ENCODE data around the gene OR52L1.

OR52L1 gene

DNA sequence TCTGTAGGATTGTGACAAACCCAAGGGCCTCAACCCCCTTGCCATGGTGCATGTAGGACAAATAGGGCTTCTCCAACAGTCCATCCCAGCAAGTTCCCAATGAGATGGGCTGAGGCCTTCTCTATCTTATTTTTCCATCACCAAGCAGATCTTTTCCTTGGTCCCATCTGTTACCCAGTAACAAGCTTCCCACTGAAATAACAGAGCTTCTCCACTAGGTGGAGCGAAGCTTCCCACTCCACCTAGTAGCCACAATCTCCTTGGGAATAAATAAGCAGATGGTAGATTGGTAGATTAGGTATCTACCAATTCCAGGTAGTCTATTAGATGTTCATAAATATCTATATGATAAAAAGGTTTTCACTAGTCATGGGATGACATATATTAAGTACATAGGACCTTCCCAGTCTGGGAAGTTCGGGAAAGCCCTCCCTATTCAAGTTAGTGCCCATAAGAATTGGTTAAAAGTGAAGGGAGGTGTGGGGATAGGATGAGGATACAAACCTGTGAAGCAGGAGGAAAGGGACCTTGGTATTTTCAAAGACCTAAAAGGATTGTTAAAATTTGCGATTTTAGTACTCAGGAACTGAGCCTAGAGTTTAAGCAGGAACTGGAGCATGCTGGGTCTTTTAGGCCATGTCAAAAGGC, 5.9 kb upstream of the OR52L1 start:
- ChIA-PET POLR2A (no interaction called here), CTCF (interaction anchor here (0.6 to 2.5 kb wide), 11 partner anchors 8 to 370 kb away, joined by 3 to 18 read pairs (median 3); no protein-coding TSS in a partner anchor)
- Histone ChIP-seq H3K4me3 (ENCODE audit: low read depth, low read length) (no peak overlapping the region), H3K4me1 (ENCODE audit: control insufficient read depth, insufficient read depth, low read length) (no peaks in the 10 kb centered on the region), H3K9me3 (ENCODE audit: control insufficient read depth, insufficient read depth, low read depth, low read length) (no peaks in the 10 kb centered on the region), H3K36me3 (ENCODE audit: control insufficient read depth in 2 of 2, insufficient read depth in 1 of 2, low read length in 2 of 2) (no peaks in the 10 kb centered on the region), H3K27ac (ENCODE audit: extremely low read depth, low read depth, low read length) (no peak overlapping the region)
- TF ChIP-seq, protein P1, sequence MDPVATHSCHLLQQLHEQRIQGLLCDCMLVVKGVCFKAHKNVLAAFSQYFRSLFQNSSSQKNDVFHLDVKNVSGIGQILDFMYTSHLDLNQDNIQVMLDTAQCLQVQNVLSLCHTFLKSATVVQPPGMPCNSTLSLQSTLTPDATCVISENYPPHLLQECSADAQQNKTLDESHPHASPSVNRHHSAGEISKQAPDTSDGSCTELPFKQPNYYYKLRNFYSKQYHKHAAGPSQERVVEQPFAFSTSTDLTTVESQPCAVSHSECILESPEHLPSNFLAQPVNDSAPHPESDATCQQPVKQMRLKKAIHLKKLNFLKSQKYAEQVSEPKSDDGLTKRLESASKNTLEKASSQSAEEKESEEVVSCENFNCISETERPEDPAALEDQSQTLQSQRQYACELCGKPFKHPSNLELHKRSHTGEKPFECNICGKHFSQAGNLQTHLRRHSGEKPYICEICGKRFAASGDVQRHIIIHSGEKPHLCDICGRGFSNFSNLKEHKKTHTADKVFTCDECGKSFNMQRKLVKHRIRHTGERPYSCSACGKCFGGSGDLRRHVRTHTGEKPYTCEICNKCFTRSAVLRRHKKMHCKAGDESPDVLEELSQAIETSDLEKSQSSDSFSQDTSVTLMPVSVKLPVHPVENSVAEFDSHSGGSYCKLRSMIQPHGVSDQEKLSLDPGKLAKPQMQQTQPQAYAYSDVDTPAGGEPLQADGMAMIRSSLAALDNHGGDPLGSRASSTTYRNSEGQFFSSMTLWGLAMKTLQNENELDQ (tag by site-specific recombination; IDR thresholded peaks at IDR 0.05; ENCODE audit: low read depth): no peak
- no peak for TF ChIP-seq ZNF544 (tag by site-specific recombination; IDR thresholded peaks at IDR 0.05)
- TF ChIP-seq, protein P2, sequence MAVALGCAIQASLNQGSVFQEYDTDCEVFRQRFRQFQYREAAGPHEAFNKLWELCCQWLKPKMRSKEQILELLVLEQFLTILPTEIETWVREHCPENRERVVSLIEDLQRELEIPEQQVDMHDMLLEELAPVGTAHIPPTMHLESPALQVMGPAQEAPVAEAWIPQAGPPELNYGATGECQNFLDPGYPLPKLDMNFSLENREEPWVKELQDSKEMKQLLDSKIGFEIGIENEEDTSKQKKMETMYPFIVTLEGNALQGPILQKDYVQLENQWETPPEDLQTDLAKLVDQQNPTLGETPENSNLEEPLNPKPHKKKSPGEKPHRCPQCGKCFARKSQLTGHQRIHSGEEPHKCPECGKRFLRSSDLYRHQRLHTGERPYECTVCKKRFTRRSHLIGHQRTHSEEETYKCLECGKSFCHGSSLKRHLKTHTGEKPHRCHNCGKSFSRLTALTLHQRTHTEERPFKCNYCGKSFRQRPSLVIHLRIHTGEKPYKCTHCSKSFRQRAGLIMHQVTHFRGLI (tag by site-specific recombination; IDR thresholded peaks at IDR 0.05): no peak
- TF ChIP-seq ZNF138 (tag by site-specific recombination; IDR thresholded peaks at IDR 0.05; ENCODE audit: borderline replicate concordance): no peak
- TF ChIP-seq RBAK (tag by site-specific recombination; IDR thresholded peaks at IDR 0.05): no peak
- TF ChIP-seq, protein P3, sequence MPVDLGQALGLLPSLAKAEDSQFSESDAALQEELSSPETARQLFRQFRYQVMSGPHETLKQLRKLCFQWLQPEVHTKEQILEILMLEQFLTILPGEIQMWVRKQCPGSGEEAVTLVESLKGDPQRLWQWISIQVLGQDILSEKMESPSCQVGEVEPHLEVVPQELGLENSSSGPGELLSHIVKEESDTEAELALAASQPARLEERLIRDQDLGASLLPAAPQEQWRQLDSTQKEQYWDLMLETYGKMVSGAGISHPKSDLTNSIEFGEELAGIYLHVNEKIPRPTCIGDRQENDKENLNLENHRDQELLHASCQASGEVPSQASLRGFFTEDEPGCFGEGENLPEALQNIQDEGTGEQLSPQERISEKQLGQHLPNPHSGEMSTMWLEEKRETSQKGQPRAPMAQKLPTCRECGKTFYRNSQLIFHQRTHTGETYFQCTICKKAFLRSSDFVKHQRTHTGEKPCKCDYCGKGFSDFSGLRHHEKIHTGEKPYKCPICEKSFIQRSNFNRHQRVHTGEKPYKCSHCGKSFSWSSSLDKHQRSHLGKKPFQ (tag by site-specific recombination; IDR thresholded peaks at IDR 0.05): no peak
- no peak for TF ChIP-seq MZF1 (tag by site-specific recombination; IDR thresholded peaks at IDR 0.05; ENCODE audit: borderline replicate concordance)
- TF ChIP-seq, protein P4, sequence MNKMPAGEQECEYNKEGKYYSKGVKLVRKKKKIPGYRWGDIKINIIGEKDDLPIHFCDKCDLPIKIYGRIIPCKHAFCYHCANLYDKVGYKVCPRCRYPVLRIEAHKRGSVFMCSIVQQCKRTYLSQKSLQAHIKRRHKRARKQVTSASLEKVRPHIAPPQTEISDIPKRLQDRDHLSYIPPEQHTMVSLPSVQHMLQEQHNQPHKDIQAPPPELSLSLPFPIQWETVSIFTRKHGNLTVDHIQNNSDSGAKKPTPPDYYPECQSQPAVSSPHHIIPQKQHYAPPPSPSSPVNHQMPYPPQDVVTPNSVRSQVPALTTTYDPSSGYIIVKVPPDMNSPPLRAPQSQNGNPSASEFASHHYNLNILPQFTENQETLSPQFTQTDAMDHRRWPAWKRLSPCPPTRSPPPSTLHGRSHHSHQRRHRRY (tag by site-specific recombination; IDR thresholded peaks at IDR 0.05): no peak
- no peak for TF ChIP-seq ZNF140 (tag by site-specific recombination; IDR thresholded peaks at IDR 0.05)
- TF ChIP-seq ZNF571 (tag by site-specific recombination; IDR thresholded peaks at IDR 0.05): no peak
- no peak for TF ChIP-seq YY1 (tag by site-specific recombination; IDR thresholded peaks at IDR 0.05)
- no peak for TF ChIP-seq ZNF266 (tag by site-specific recombination; IDR thresholded peaks at IDR 0.05; ENCODE audit: low read depth)
- no peak for TF ChIP-seq GFI1B (tag by site-specific recombination; IDR thresholded peaks at IDR 0.05)
- TF ChIP-seq, protein P5, sequence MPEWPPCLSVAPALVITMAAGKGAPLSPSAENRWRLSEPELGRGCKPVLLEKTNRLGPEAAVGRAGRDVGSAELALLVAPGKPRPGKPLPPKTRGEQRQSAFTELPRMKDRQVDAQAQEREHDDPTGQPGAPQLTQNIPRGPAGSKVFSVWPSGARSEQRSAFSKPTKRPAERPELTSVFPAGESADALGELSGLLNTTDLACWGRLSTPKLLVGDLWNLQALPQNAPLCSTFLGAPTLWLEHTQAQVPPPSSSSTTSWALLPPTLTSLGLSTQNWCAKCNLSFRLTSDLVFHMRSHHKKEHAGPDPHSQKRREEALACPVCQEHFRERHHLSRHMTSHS (tag by site-specific recombination; IDR thresholded peaks at IDR 0.05): no peak
- TF ChIP-seq, protein P6, sequence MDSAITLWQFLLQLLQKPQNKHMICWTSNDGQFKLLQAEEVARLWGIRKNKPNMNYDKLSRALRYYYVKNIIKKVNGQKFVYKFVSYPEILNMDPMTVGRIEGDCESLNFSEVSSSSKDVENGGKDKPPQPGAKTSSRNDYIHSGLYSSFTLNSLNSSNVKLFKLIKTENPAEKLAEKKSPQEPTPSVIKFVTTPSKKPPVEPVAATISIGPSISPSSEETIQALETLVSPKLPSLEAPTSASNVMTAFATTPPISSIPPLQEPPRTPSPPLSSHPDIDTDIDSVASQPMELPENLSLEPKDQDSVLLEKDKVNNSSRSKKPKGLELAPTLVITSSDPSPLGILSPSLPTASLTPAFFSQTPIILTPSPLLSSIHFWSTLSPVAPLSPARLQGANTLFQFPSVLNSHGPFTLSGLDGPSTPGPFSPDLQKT (IDR thresholded peaks at IDR 0.05; ENCODE audit: borderline replicate concordance, low read depth, low read length): no peak
- TF ChIP-seq ZNF548 (tag by site-specific recombination; IDR thresholded peaks at IDR 0.05): no peak
- TF ChIP-seq ZSCAN30 (tag by site-specific recombination; IDR thresholded peaks at IDR 0.05): no peak
- no peak for TF ChIP-seq ZBTB21 (tag by site-specific recombination; IDR thresholded peaks at IDR 0.05)

Measured in HEK293 (cell line).